HUES64 (cell line): ENCODE measurements around the gene SVIP.

Source experiments
- H3K27ac ChIP-seq: 2 replicates; pipeline ENCODE4 v1.7.0; 2013; ENCODE audit warnings: low read depth, low read length, inconsistent platforms
- H3K27me3 ChIP-seq: 2 replicates; pipeline ENCODE4 v1.6.1; 2013; ENCODE audit warnings: mild to moderate bottlenecking, low read length; ENCODE audit not compliant: insufficient read depth
- H3K36me3 ChIP-seq: 2 replicates; pipeline ENCODE4 v1.6.1; 2013; ENCODE audit warnings: mild to moderate bottlenecking, low read length; ENCODE audit not compliant: insufficient read depth
- H3K4me1 ChIP-seq: 2 replicates; pipeline ENCODE4 v1.6.1; 2013; ENCODE audit warnings: mild to moderate bottlenecking, low read length, moderate library complexity; ENCODE audit not compliant: insufficient read depth
- H3K4me3 ChIP-seq: 2 replicates; pipeline ENCODE4 v1.5.1; 2013; ENCODE audit warnings: mild to moderate bottlenecking, low read length, moderate library complexity
- H3K9ac ChIP-seq: 2 replicates; pipeline ENCODE4 v1.6.1; 2013; ENCODE audit warnings: mild to moderate bottlenecking, low read depth, low read length
- H3K9me3 ChIP-seq: 2 replicates; pipeline ENCODE4 v1.6.1; 2013; ENCODE audit warnings: low read depth, low read length; ENCODE audit not compliant: insufficient read depth
- WGBS: fragments of 150-250, 120-280 bp; methylation state at CpG from one replicate; pipeline ENCODE4 v1.1.7; 2013; ENCODE audit warnings: missing lambda C conversion rate; 5-methylcytosine and 5-hydroxymethylcytosine counted together

The SVIP gene

DNA sequence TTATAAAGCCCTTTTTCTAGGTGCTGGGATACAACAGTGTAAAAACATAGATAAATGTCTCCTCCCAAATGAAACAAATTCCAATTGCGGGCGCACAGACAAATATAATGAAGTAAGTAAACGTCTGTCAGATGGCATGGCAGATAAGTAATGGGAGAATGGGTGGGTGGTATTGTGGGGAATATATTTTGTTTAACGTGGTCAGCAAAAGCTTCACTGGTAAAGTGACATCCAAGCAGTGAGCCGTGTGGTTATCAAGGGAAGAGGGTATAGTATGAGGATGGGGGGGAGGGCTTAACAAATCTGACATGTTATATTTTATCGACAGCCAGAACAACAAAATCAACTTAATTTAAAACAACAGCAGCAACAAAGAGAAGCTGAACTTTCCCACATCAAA is 1.2 kb downstream of the SVIP start:
- Histone ChIP-seq H3K36me3 (peaks cover 2% of the 10 kb centered on the region; the same call in 1 of the 2 replicates), H3K4me1 (peaks cover 19% of the 10 kb centered on the region), H3K9ac (no peak overlapping the region), H3K9me3 (no peaks in the 10 kb centered on the region), H3K27me3 (peaks cover 18% of the 10 kb centered on the region), H3K27ac (no peak overlapping the region), H3K4me3 (peak overlapping the region; percentile 95; the same call in 1 of the 2 replicates)
- 76% methylated on average over 5 of the region's 6 CpGs for WGBS

GRCh38 chr11:22822203-22822602 is 7.4 kb downstream of the SVIP start:
- Histone ChIP-seq H3K4me3 (no peak overlapping the region), H3K27me3 (no peaks in the 10 kb centered on the region), H3K27ac (no peak overlapping the region), H3K4me1 (no peaks in the 10 kb centered on the region), H3K9ac (no peak overlapping the region), H3K9me3 (no peaks in the 10 kb centered on the region), H3K36me3 (peaks cover 2% of the 10 kb centered on the region; the same call in 1 of the 2 replicates)
- WGBS = 100% methylated on average over 2 of the region's 2 CpGs

DNA sequence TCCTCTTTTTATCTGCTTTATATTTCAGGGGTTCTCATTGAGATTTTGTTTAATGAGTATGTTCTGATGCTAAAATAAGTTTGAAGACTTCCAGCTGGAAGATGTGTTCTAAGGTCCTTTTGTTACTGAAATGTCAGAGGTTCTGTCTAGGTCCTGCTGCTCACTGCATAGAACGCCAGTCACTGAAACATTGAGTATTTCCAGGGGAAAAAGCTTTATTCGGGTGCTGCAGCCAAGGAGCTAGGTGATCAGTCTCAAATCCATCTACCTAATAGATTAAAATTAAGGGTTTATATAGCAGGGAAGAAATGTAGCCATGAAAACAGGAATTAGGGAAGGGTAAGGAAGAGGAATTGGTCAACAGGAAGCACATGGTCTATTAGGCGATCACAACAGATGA is 19.7 kb downstream of the SVIP start:
- over 99% methylated on average over 3 of the region's 3 CpGs for WGBS
- Histone ChIP-seq H3K4me1 (0 out of 2 replicates have a peak, but pooled peaks cover 3% of the 10 kb centered on the region), H3K36me3 (no peaks in the 10 kb centered on the region), H3K27ac (no peak overlapping the region), H3K9me3 (peaks cover 5% of the 10 kb centered on the region), H3K4me3 (no peak overlapping the region), H3K27me3 (no peaks in the 10 kb centered on the region), H3K9ac (no peak overlapping the region)

- WGBS = 93% methylated on average over 3 of the region's 3 CpGs
- H3K27ac ChIP-seq = no peak overlapping the region
Measured at GRCh38 chr11:22808571-22809197, 20.9 kb downstream of the SVIP start.

GRCh38 chr11:22807855-22808570 is 21.6 kb downstream of the SVIP start:
- Histone ChIP-seq H3K4me1 (peaks cover 3% of the 10 kb centered on the region; the same call in 1 of the 2 replicates), H3K9ac (no peak overlapping the region), H3K9me3 (peaks cover 5% of the 10 kb centered on the region), H3K27me3 (no peaks in the 10 kb centered on the region), H3K27ac (no peak overlapping the region), H3K36me3 (no peaks in the 10 kb centered on the region), H3K4me3 (no peak overlapping the region)
- 98% methylated on average over 2 of the region's 2 CpGs for WGBS

More at GRCh38 chr11:22808571-22809197, 20.9 kb downstream of the SVIP start:
- Histone ChIP-seq H3K9me3 (peaks cover 5% of the 10 kb centered on the region), H3K27me3 (no peaks in the 10 kb centered on the region), H3K36me3 (no peaks in the 10 kb centered on the region), H3K4me1 (peaks cover 3% of the 10 kb centered on the region; the same call in 1 of the 2 replicates), H3K4me3 (no peak overlapping the region), H3K9ac (no peak overlapping the region)

DNA sequence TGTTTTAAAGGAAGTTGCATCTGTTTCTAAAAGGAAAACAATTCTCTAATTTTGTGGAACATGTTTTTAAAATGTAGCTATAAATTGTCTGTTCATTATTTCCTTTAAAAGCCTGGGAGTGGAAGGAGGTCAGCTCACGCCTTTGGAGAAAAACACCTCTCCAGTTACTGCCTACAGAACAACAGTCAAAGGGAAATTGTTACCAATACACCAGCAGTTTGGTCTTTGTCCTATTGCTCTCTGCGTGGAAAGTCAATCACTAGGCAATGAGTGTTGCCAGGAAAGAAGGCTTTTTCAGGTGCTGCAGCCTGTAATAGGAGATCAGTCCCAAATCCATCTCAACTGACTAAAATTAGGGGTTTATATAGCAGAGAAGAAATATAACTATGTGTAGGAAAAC is 22.2 kb downstream of the SVIP start:
- peaks cover 5% of the 10 kb centered on the region for H3K9me3 ChIP-seq
- 94% methylated on average over 2 of the region's 2 CpGs for WGBS
- no peak overlapping the region for H3K4me3 ChIP-seq
- H3K36me3 ChIP-seq = no peaks in the 10 kb centered on the region
- H3K4me1 ChIP-seq = peaks cover 3% of the 10 kb centered on the region; the same call in 1 of the 2 replicates
- no peaks in the 10 kb centered on the region for H3K27me3 ChIP-seq
- no peak overlapping the region for H3K9ac ChIP-seq
- no peak overlapping the region for H3K27ac ChIP-seq

DNA sequence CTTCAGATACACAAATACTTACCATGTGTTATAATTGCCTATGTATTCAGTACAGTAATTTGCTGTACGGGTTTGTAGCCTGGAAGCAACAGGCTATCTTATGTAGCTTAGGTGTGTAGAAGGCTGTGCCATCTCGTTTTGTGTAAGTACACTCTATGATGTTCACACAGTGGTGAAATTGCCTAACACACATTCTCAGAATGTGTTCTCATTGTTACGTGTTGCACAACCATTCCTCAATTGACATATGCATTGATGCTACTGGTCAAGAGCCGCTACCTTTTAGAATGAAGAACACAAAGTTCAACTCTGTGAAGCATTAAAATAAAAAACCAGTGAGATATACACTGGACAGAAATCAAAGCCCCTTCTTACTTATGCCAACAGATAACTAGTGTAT is 26.7 kb downstream of the SVIP start:
- Histone ChIP-seq H3K4me1 (no peaks in the 10 kb centered on the region; the same call in 1 of the 2 replicates), H3K27me3 (no peaks in the 10 kb centered on the region), H3K9ac (no peak overlapping the region), H3K4me3 (no peak overlapping the region), H3K9me3 (no peaks in the 10 kb centered on the region), H3K27ac (no peak overlapping the region), H3K36me3 (no peaks in the 10 kb centered on the region)
- WGBS = 94% methylated on average over 4 of the region's 4 CpGs

DNA sequence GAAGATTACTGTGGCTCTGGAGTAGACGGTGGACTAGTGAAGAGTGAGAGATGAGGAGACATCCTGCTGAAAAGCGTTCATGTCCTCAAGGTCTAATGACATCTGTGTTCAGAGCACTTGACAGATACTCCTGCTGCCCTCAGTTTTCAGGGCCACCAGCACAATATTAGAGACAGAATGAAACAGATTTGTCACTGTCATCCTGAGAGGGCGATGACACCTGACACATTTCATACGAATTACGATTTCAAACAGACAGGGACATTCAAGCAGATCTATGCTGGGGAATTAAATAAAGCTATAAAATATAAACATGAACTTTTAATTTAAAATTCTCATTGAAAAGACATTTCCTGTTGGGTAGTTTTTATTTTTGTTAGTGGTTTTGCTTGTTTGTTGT is 29.1 kb downstream of the SVIP start:
- no peaks in the 10 kb centered on the region for H3K9me3 ChIP-seq
- no peaks in the 10 kb centered on the region for H3K27me3 ChIP-seq
- whole genome bisulfite sequencing = 95% methylated on average over 5 of the region's 5 CpGs
- H3K4me3 ChIP-seq = no peak overlapping the region
- H3K4me1 ChIP-seq = no peaks in the 10 kb centered on the region; the same call in 1 of the 2 replicates
- H3K9ac ChIP-seq = no peak overlapping the region
- no peaks in the 10 kb centered on the region for H3K36me3 ChIP-seq
- no peak overlapping the region for H3K27ac ChIP-seq

DNA sequence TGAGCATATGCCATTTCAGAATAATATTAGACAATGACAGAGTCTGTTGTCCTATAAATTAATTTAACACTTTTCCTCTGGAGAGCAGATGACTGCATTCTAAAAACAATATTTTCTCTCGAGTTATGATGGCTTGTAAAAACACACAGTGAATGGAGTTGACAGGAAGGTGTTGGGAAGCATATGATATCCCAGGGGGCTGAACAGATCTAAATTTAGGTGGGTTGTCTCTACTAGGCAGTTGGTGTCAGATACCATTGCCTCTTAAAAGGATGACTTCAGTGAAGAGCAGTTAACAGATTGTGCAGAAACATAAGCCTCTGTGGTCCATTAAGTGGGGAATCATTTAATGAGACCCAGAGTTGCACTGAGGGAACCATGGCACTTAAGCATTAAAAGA is 30.7 kb downstream of the SVIP start:
- H3K36me3 ChIP-seq = no peaks in the 10 kb centered on the region
- 90% methylated on average over 1 of the region's 1 CpG for WGBS
- H3K4me1 ChIP-seq = no peaks in the 10 kb centered on the region
- no peaks in the 10 kb centered on the region for H3K27me3 ChIP-seq
- H3K9ac ChIP-seq = no peak overlapping the region
- H3K27ac ChIP-seq = no peak overlapping the region
- no peak overlapping the region for H3K4me3 ChIP-seq
- H3K9me3 ChIP-seq = no peaks in the 10 kb centered on the region

GRCh38 chr11:22797047-22797446 is 32.6 kb downstream of the SVIP start:
- H3K4me3 ChIP-seq = no peak overlapping the region
- H3K4me1 ChIP-seq = 0 out of 2 replicates have a peak, but pooled peaks cover 5% of the 10 kb centered on the region
- H3K36me3 ChIP-seq = no peaks in the 10 kb centered on the region
- no peaks in the 10 kb centered on the region for H3K9me3 ChIP-seq
- no peak overlapping the region for H3K27ac ChIP-seq
- WGBS = 96% methylated on average over 3 of the region's 3 CpGs
- H3K27me3 ChIP-seq = no peaks in the 10 kb centered on the region
- H3K9ac ChIP-seq = no peak overlapping the region

- Histone ChIP-seq H3K27ac (no peak overlapping the region), H3K9me3 (no peaks in the 10 kb centered on the region), H3K36me3 (no peaks in the 10 kb centered on the region), H3K27me3 (no peaks in the 10 kb centered on the region), H3K9ac (no peak overlapping the region), H3K4me3 (no peak overlapping the region), H3K4me1 (0 out of 2 replicates have a peak, but pooled peaks cover 5% of the 10 kb centered on the region)
- 96% methylated on average over 1 of the region's 1 CpG for WGBS
Measured at GRCh38 chr11:22795914-22796313, 33.7 kb downstream of the SVIP start.
